Keratinocyte (primary cell): Measurements from ENCODE around the gene VSIG2. TPM values are rescaled to one million over a fixed set of nuclear protein-coding genes. Genes with fewer than 3 reads are reported as not detected.

Source experiments
- DNase-seq: peaks from one replicate; pipeline ENCODE4 v3.0.0-alpha.2; 2011; ENCODE audit warnings: low read depth, missing footprints, low spot score
- FAIRE-seq: peaks from 2 replicates; lab custom pipeline; 2011; peaks lifted over from hg19 to GRCh38; lab: Jason Lieb, UNC
- H2AFZ ChIP-seq: 2 replicates; pipeline ENCODE4 v1.6.0; 2012; ENCODE audit warnings: low read length, control low read depth, inconsistent platforms; ENCODE audit not compliant: control insufficient read depth
- H3K27ac ChIP-seq: 2 replicates; pipeline ENCODE4 v1.5.1; 2011; ENCODE audit warnings: low read length; ENCODE audit not compliant: control insufficient read depth, insufficient read depth
- H3K27me3 ChIP-seq: 3 replicates; pipeline ENCODE4 v1.6.0; 2011; ENCODE audit warnings: low read length; ENCODE audit not compliant: control insufficient read depth, insufficient read depth; ENCODE audit errors: extremely low read depth
- H3K36me3 ChIP-seq, 2 experiments: 2 replicates in 1 of 2; 3 replicates in 1 of 2; pipeline ENCODE4 v1.5.1; 2011; ENCODE audit warnings: low read length in 2 of 2, mild to moderate bottlenecking in 1 of 2; ENCODE audit not compliant: control insufficient read depth in 2 of 2, insufficient read depth in 2 of 2; ENCODE audit errors: extremely low read depth in 1 of 2
- H3K4me1 ChIP-seq: 3 replicates; pipeline ENCODE4 v1.5.1; 2011; ENCODE audit warnings: low read length; ENCODE audit not compliant: control insufficient read depth, insufficient read depth; ENCODE audit errors: extremely low read depth
- H3K4me2 ChIP-seq: 3 replicates; pipeline ENCODE4 v1.6.0; 2011; ENCODE audit warnings: low read depth, low read length; ENCODE audit not compliant: control insufficient read depth, insufficient read depth; ENCODE audit errors: extremely low read depth
- H3K4me3 ChIP-seq, 3 experiments: fragments of 200-600 bp in 1 of 3; sonication (generic) in 1 of 3; 2 replicates in 2 of 3; 3 replicates in 1 of 3; pipeline ENCODE4 v1.5.1; 2011 to 2016; ENCODE audit warnings: low read length in 3 of 3, mild to moderate bottlenecking in 3 of 3, control low read depth in 2 of 3, inconsistent platforms in 1 of 3, low read depth in 1 of 3, mixed read lengths in 1 of 3, mixed run types in 1 of 3, moderate library complexity in 1 of 3; ENCODE audit not compliant: control insufficient read depth in 2 of 3, insufficient read depth in 2 of 3; ENCODE audit errors: extremely low read depth in 1 of 3
- H3K79me2 ChIP-seq: 2 replicates; pipeline ENCODE4 v1.6.0; 2012; ENCODE audit warnings: low read length; ENCODE audit not compliant: control insufficient read depth, insufficient read depth
- H3K9ac ChIP-seq: 3 replicates; pipeline ENCODE4 v1.6.0; 2011; ENCODE audit warnings: low read length; ENCODE audit not compliant: control insufficient read depth, insufficient read depth; ENCODE audit errors: extremely low read depth
- H3K9me1 ChIP-seq: 3 replicates; pipeline ENCODE4 v1.6.0; 2011; ENCODE audit warnings: low read length; ENCODE audit not compliant: control insufficient read depth, insufficient read depth; ENCODE audit errors: extremely low read depth
- H3K9me3 ChIP-seq: 2 replicates; pipeline ENCODE4 v1.5.1; 2012; ENCODE audit warnings: low read depth, low read length; ENCODE audit not compliant: control insufficient read depth
- H4K20me1 ChIP-seq: 3 replicates; pipeline ENCODE4 v1.6.0; 2011; ENCODE audit warnings: low read length; ENCODE audit not compliant: control insufficient read depth, insufficient read depth; ENCODE audit errors: extremely low read depth
- EZH2 ChIP-seq: IDR thresholded peaks from one replicate; pipeline ENCODE4 v1.6.1; 2012; ENCODE audit warnings: inconsistent platforms, mild to moderate bottlenecking, low read length, moderate library complexity
- dilution Hi-C: fragments of 300-500 bp; cut with MboI; formaldehyde crosslinking; loops from one replicate; pipeline ENCODE4 v1.7.0; 2020; ENCODE audit warnings: low sequenced_read_pairs; ENCODE audit not compliant: extremely low pct_ligation_motif_present
- polyA plus RNA-seq, 5 experiments: library from polyadenylated mRNA; depleted of rRNA in 3 of 5; stranded (reverse) in 3 of 5; stranded (forward) in 1 of 5; unstranded in 1 of 5; fragments of >200 nt; gene quantifications; 1 replicate in 1 of 5; 2 replicates in 3 of 5; 3 replicates in 1 of 5; pipeline versions ENCODE4 v1.2.1 to v1.2.3, GENCODE V29; 2011 to 2012; ENCODE audit warnings: missing spikeins in 2 of 5, low read depth in 1 of 5, low replicate concordance in 1 of 5
- TF ChIP-seq, protein P1 (sequence below), 3 experiments: IDR thresholded peaks in 1 of 3; conservative IDR thresholded peaks in 1 of 3; optimal IDR thresholded peaks in 1 of 3; 2 replicates in 2 of 3; 3 replicates in 1 of 3; pipeline versions ENCODE3 to v1.5.1; 2011; ENCODE audit warnings: low read length in 3 of 3, mild to moderate bottlenecking in 3 of 3, moderate library complexity in 2 of 3, control low read depth in 1 of 3, inconsistent platforms in 1 of 3; ENCODE audit not compliant: insufficient read depth in 2 of 3; ENCODE audit errors: extremely low read depth in 1 of 3

VSIG2 gene
- polyA plus RNA-seq, 1 donor (not counting 4 experiments of a cell fraction or from before 2014, with no cell fraction given) = not detected

DNA sequence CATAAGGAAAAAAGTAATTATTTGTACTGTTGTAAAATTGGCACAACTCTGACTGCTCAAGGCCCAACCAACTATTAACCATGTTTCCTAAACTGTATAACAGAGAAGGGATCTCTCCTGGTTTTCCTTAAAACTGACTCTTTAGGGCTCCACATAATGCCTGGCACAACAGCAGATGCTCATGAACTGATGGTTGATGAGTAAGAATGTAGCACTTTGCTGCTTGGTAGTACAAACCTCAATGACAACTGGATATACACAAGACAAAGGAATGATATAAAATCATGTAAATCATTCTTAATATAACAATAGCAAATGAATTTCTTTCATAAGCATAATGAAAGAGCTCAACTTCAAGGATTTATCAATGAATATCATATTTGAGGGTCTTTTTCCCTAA is 36.5 kb upstream of the VSIG2 start:
- no peak overlapping the region for H2AFZ ChIP-seq
- no peak for FAIRE-seq
- TF ChIP-seq, protein P1, sequence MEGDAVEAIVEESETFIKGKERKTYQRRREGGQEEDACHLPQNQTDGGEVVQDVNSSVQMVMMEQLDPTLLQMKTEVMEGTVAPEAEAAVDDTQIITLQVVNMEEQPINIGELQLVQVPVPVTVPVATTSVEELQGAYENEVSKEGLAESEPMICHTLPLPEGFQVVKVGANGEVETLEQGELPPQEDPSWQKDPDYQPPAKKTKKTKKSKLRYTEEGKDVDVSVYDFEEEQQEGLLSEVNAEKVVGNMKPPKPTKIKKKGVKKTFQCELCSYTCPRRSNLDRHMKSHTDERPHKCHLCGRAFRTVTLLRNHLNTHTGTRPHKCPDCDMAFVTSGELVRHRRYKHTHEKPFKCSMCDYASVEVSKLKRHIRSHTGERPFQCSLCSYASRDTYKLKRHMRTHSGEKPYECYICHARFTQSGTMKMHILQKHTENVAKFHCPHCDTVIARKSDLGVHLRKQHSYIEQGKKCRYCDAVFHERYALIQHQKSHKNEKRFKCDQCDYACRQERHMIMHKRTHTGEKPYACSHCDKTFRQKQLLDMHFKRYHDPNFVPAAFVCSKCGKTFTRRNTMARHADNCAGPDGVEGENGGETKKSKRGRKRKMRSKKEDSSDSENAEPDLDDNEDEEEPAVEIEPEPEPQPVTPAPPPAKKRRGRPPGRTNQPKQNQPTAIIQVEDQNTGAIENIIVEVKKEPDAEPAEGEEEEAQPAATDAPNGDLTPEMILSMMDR (optimal IDR thresholded peaks at IDR 0.05 in 1 of 3, IDR thresholded peaks at IDR 0.05 in 1 of 3, conservative IDR thresholded peaks at IDR 0.05 in 1 of 3; ENCODE audit: extremely low read depth in 1 of 3, insufficient read depth in 2 of 3, low read length in 3 of 3) = no peak
- TF ChIP-seq EZH2 = no peak
- H3K9ac ChIP-seq = no peak overlapping the region
- no peaks in the 10 kb centered on the region for H3K36me3 ChIP-seq
- H3K79me2 ChIP-seq = peaks cover 52% of the 10 kb centered on the region
- no peaks in the 10 kb centered on the region for H3K4me1 ChIP-seq
- peaks cover 2% of the 10 kb centered on the region for H3K9me1 ChIP-seq
- no peak for DNase-seq
- dilution Hi-C loops = no loop called here
- H4K20me1 ChIP-seq = peaks cover 11% of the 10 kb centered on the region
- no peaks in the 10 kb centered on the region for H3K27me3 ChIP-seq
- no peaks in the 10 kb centered on the region for H3K9me3 ChIP-seq
- H3K4me2 ChIP-seq = no peak overlapping the region
- no peak overlapping the region for H3K4me3 ChIP-seq
- H3K27ac ChIP-seq = no peak overlapping the region

DNA sequence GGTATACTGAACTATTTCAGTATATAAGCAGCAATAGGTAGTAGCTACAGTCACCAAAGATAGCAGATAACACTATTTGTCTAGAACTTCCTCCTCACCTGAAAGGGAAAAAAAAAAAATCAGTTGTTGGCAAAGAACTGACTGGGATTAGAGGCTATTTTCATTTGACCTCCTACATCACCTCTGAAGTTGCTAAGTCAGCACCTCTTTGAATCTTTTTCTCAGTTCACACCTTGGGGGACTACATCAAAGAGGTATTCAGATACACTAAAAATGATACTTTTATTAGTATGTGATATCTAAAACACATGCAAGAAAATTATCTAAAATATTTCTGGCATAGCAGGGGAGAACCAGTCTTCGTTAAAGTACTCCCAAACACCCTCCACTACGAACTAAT is 32.0 kb upstream of the VSIG2 start:
- Histone ChIP-seq H3K4me1 (no peaks in the 10 kb centered on the region), H3K4me2 (no peak overlapping the region), H4K20me1 (peaks cover 3% of the 10 kb centered on the region), H3K27me3 (no peaks in the 10 kb centered on the region), H2AFZ (no peak overlapping the region), H3K4me3 (no peak overlapping the region), H3K9ac (no peak overlapping the region), H3K9me3 (no peaks in the 10 kb centered on the region), H3K79me2 (peaks cover 14% of the 10 kb centered on the region), H3K27ac (no peak overlapping the region), H3K9me1 (no peaks in the 10 kb centered on the region), H3K36me3 (no peaks in the 10 kb centered on the region)
- TF ChIP-seq, protein P1 (optimal IDR thresholded peaks at IDR 0.05 in 1 of 3, IDR thresholded peaks at IDR 0.05 in 1 of 3, conservative IDR thresholded peaks at IDR 0.05 in 1 of 3; ENCODE audit: extremely low read depth in 1 of 3, insufficient read depth in 2 of 3, low read length in 3 of 3) = no peak
- TF ChIP-seq EZH2 = no peak
- dilution Hi-C loops = no loop called here
- DNase-seq = no peak
- no peak for FAIRE-seq
